GM21619 (cell line): Measurements from ENCODE around the gene CUEDC1.
"Not testable (repeated sequence)": the region's sequence is repeated elsewhere in the genome, so short reads cannot be mapped to it uniquely, and the experiment has no call there.

Experiments
- ATAC-seq: cut with Tn5 transposase; IDR thresholded peaks from one replicate; pipeline ENCODE4 v1.9.1; 2021; ENCODE audit not compliant: unreplicated experiment

The CUEDC1 gene

GRCh38 chr17:57958391-57958790 is 3.2 kb upstream of the CUEDC1 start:
- ATAC-seq, result not testable (repeated sequence)

GRCh38 chr17:57957886-57958285 is 2.7 kb upstream of the CUEDC1 start:
- ATAC-seq, result no peak

- ATAC-seq, result no peak
Measured at GRCh38 chr17:57957120-57957850, 2.1 kb upstream of the CUEDC1 start.

GRCh38 chr17:57956291-57957119 is 1.3 kb upstream of the CUEDC1 start:
- peak; percentile 79 for ATAC-seq

GRCh38 chr17:57954397-57955182 is 622 bp downstream of the CUEDC1 start:
- ATAC-seq, result no peak

- ATAC-seq, result no peak
Measured at GRCh38 chr17:57953705-57954396, 1.4 kb downstream of the CUEDC1 start.

- ATAC-seq, result no peak
Measured at GRCh38 chr17:57953219-57953618, 2.0 kb downstream of the CUEDC1 start.

- ATAC-seq, result no peak
Measured at GRCh38 chr17:57949649-57950048, 5.6 kb downstream of the CUEDC1 start.

- ATAC-seq, result no peak
Measured at GRCh38 chr17:57948555-57949420, 6.4 kb downstream of the CUEDC1 start.

- no peak for ATAC-seq
Measured at GRCh38 chr17:57948169-57948554, 7.0 kb downstream of the CUEDC1 start.

GRCh38 chr17:57947369-57947768 is 7.8 kb downstream of the CUEDC1 start:
- ATAC-seq, result no peak

- ATAC-seq, result peak; percentile 86
Measured at GRCh38 chr17:57946798-57947358, 8.3 kb downstream of the CUEDC1 start.

- ATAC-seq, result peak; percentile 2
Measured at GRCh38 chr17:57945996-57946797, 9.0 kb downstream of the CUEDC1 start.

- no peak for ATAC-seq
Measured at GRCh38 chr17:57944908-57945307, 10.3 kb downstream of the CUEDC1 start.

- no peak for ATAC-seq
Measured at GRCh38 chr17:57943645-57944044, 11.6 kb downstream of the CUEDC1 start.

GRCh38 chr17:57943140-57943539 is 12.1 kb downstream of the CUEDC1 start:
- ATAC-seq, result no peak

GRCh38 chr17:57941384-57942370 is 13.5 kb downstream of the CUEDC1 start:
- no peak for ATAC-seq
